OCI-LY1 (cell line): Measurements from ENCODE around the gene CD93.

ENCODE experiments used
- H2AFZ ChIP-seq: fragments of 200-600 bp; sonication (generic), shearing (Covaris generic); 2 replicates; pipeline ENCODE4 v1.6.0; 2014; ENCODE audit warnings: antibody characterized with exemption, mild to moderate bottlenecking, low read length
- H3F3A ChIP-seq: fragments of 200-600 bp; sonication (generic), shearing (Covaris generic); 2 replicates; pipeline ENCODE4 v1.6.0; 2014; ENCODE audit warnings: mild to moderate bottlenecking, antibody characterized with exemption, low read length, moderate library complexity; ENCODE audit not compliant: insufficient read depth
- H3K27ac ChIP-seq: fragments of 200-600 bp; sonication (generic); 2 replicates; pipeline ENCODE4 v1.5.1; 2014; ENCODE audit warnings: low read length, mixed run types, mild to moderate bottlenecking, low read depth; ENCODE audit not compliant: poor library complexity, severe bottlenecking
- H3K27me3 ChIP-seq: fragments of 200-600 bp; sonication (generic); 2 replicates; pipeline ENCODE4 v1.6.0; 2014; ENCODE audit warnings: antibody characterized with exemption, mild to moderate bottlenecking, low read length, moderate library complexity; ENCODE audit not compliant: insufficient read depth
- H3K36me3 ChIP-seq: fragments of 200-600 bp; sonication (generic); 2 replicates; pipeline ENCODE4 v1.6.1; 2014; ENCODE audit warnings: mild to moderate bottlenecking, antibody characterized with exemption, low read length, moderate library complexity, mixed read lengths; ENCODE audit not compliant: insufficient read depth
- H3K4me1 ChIP-seq: fragments of 200-600 bp; sonication (generic); 2 replicates; pipeline ENCODE4 v1.5.1; 2014; ENCODE audit warnings: mild to moderate bottlenecking, low read length, moderate library complexity; ENCODE audit not compliant: insufficient read depth, severe bottlenecking
- H3K4me2 ChIP-seq: fragments of 200-600 bp; sonication (generic), shearing (Covaris generic); 2 replicates; pipeline ENCODE4 v1.6.1; 2014; ENCODE audit warnings: low read length
- H3K4me3 ChIP-seq: fragments of 200-600 bp; sonication (generic); 2 replicates; pipeline ENCODE4 v1.5.1; 2014; ENCODE audit warnings: low read length, low read depth, mild to moderate bottlenecking, mixed read lengths; ENCODE audit not compliant: poor library complexity, severe bottlenecking
- H3K79me2 ChIP-seq: fragments of 200-600 bp; shearing (Covaris generic); 2 replicates; pipeline ENCODE4 v1.6.1; 2016; ENCODE audit warnings: mixed run types, low read length, mixed read lengths; ENCODE audit not compliant: insufficient read depth
- H3K9ac ChIP-seq: fragments of 200-600 bp; sonication (generic), shearing (Covaris generic); 2 replicates; pipeline ENCODE4 v1.6.1; 2014; ENCODE audit warnings: mild to moderate bottlenecking, low read length, mixed read lengths
- H3K9me2 ChIP-seq: fragments of 200-600 bp; sonication (generic), shearing (Covaris generic); 2 replicates; pipeline ENCODE4 v1.6.1; 2014; ENCODE audit warnings: low read depth, mild to moderate bottlenecking, low read length, mixed read lengths
- H3K9me3 ChIP-seq: fragments of 200-600 bp; shearing (Covaris generic); 2 replicates; pipeline ENCODE4 v1.6.1; 2014; ENCODE audit warnings: low read length, mixed read lengths
- H4K20me1 ChIP-seq: fragments of 200-600 bp; sonication (generic), shearing (Covaris generic); 2 replicates; pipeline ENCODE4 v1.6.0; 2016; ENCODE audit warnings: mild to moderate bottlenecking, low read length; ENCODE audit not compliant: insufficient read depth
- EZH2 ChIP-seq: fragments of 200-600 bp; sonication (generic), shearing (Covaris generic); IDR thresholded peaks from 2 replicates; pipeline ENCODE4 v1.8.0; 2017; ENCODE audit warnings: borderline replicate concordance, mixed run types, mild to moderate bottlenecking, antibody characterized with exemption, low read length, moderate library complexity, mixed read lengths
- TF ChIP-seq, protein P1 (sequence below): fragments of 200-600 bp; sonication (generic), shearing (Covaris generic); IDR thresholded peaks from 2 replicates; pipeline ENCODE4 v1.5.1; 2017; ENCODE audit warnings: mild to moderate bottlenecking, antibody characterized with exemption, low read length, moderate library complexity, mixed read lengths

Gene CD93

DNA sequence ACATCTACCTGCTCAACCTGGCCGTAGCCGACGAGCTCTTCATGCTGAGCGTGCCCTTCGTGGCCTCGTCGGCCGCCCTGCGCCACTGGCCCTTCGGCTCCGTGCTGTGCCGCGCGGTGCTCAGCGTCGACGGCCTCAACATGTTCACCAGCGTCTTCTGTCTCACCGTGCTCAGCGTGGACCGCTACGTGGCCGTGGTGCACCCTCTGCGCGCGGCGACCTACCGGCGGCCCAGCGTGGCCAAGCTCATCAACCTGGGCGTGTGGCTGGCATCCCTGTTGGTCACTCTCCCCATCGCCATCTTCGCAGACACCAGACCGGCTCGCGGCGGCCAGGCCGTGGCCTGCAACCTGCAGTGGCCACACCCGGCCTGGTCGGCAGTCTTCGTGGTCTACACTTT is 50.4 kb downstream of the CD93 start:
- Histone ChIP-seq H3K36me3 (no peaks in the 10 kb centered on the region), H3K4me3 (no peak overlapping the region), H3K27ac (no peak overlapping the region), H3K27me3 (no peaks in the 10 kb centered on the region; the same call in 1 of the 2 replicates), H3K4me1 (no peaks in the 10 kb centered on the region), H3F3A (no peaks in the 10 kb centered on the region), H2AFZ (no peak overlapping the region), H3K9ac (no peak overlapping the region), H3K9me2 (no peaks in the 10 kb centered on the region), H4K20me1 (no peaks in the 10 kb centered on the region), H3K4me2 (no peak overlapping the region), H3K79me2 (no peaks in the 10 kb centered on the region), H3K9me3 (no peaks in the 10 kb centered on the region)
- TF ChIP-seq, protein P1, sequence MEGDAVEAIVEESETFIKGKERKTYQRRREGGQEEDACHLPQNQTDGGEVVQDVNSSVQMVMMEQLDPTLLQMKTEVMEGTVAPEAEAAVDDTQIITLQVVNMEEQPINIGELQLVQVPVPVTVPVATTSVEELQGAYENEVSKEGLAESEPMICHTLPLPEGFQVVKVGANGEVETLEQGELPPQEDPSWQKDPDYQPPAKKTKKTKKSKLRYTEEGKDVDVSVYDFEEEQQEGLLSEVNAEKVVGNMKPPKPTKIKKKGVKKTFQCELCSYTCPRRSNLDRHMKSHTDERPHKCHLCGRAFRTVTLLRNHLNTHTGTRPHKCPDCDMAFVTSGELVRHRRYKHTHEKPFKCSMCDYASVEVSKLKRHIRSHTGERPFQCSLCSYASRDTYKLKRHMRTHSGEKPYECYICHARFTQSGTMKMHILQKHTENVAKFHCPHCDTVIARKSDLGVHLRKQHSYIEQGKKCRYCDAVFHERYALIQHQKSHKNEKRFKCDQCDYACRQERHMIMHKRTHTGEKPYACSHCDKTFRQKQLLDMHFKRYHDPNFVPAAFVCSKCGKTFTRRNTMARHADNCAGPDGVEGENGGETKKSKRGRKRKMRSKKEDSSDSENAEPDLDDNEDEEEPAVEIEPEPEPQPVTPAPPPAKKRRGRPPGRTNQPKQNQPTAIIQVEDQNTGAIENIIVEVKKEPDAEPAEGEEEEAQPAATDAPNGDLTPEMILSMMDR = no peak
- no peak for TF ChIP-seq EZH2

DNA sequence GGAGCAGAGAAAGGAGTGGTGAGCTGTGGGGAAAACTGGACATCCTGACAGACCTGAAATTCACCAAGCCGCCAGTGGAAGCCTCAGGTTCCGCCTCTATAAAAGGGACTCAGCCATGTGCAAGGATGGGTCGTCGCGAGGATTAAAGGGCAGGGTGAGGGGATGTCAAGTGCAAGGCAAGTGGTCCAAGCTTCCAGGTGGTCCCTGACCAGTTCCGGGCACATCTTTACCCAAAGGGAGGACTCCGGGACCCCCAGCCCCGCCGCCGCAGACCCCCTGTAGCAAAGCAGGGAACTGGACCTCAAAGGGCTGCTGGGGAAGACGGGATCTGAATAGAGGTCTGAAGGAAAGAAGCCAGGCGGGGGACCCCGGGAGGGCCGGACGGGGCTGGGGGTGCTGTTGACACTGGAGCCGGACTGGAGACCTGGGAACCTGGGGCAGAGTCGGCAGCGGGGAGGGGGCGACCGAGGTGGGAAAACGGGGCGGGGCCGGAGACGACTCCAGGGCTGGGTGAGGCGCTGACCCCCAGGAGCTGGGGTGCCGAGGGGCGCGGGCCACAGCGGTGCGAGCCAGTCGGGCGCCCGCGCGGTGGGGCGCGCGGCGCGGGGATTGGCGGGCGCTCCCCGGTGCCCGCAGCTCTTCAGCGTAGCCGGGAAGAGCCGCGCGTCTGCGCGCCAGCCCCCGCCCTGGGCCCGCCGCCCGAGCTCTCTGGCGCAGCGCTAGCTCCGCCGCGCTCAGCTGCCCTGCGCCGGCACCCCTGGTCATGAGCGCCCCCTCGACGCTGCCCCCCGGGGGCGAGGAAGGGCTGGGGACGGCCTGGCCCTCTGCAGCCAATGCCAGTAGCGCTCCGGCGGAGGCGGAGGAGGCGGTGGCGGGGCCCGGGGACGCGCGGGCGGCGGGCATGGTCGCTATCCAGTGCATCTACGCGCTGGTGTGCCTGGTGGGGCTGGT is 51.1 kb downstream of the CD93 start, which contains the start of gene SSTR4:
Gene SSTR4, plus strand, starts transcription at position 592 of the 951 bp plus-strand sequence. Its CDS starts 172 bp downstream, at position 764.
- H3K27me3 ChIP-seq = no peaks in the 10 kb centered on the region; the same call in 1 of the 2 replicates
- H3K79me2 ChIP-seq = no peaks in the 10 kb centered on the region
- H4K20me1 ChIP-seq = no peaks in the 10 kb centered on the region
- no peak within 1 kb of the TSS for H3K27ac ChIP-seq
- no peak within 1 kb of the TSS for H3K4me2 ChIP-seq
- no peak within 1 kb of the TSS for H3K9ac ChIP-seq
- no peaks in the 10 kb centered on the region for H3K9me3 ChIP-seq
- no peaks in the 10 kb centered on the region for H3K4me1 ChIP-seq
- no peaks in the 10 kb centered on the region for H3K36me3 ChIP-seq
- H2AFZ ChIP-seq = no peak within 1 kb of the TSS
- no peak within 1 kb of the TSS for H3K4me3 ChIP-seq
- H3K9me2 ChIP-seq = no peaks in the 10 kb centered on the region
- H3F3A ChIP-seq = no peaks in the 10 kb centered on the region
- TF ChIP-seq, protein P1 = no peak
- no peak for TF ChIP-seq EZH2

DNA sequence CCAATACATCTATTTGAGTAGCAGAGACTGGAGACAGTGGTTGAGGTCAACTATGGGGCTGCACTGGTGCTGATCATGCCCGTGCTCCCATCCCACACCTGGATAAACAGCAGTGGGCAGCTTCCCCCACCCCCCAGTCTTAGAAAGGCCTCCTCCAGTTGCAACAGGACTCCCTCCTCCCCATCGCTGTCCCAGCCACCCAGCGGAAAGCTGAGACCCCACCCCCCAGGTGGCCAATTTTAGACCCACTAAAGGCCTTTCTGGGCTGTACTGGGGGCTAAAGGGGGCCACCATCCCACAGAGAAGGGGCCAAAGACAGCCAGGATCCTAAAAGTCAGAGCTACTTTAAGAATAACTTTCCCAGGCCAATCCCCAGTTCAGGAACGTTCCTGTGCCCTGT is 52.2 kb downstream of the CD93 start:
- no peak overlapping the region for H3K27ac ChIP-seq
- H3K9me2 ChIP-seq = no peaks in the 10 kb centered on the region
- no peaks in the 10 kb centered on the region for H3K4me1 ChIP-seq
- TF ChIP-seq EZH2 = no peak
- no peaks in the 10 kb centered on the region for H3K27me3 ChIP-seq
- H3K4me2 ChIP-seq = no peak overlapping the region
- no peaks in the 10 kb centered on the region for H3K79me2 ChIP-seq
- no peaks in the 10 kb centered on the region for H3F3A ChIP-seq
- no peak overlapping the region for H3K4me3 ChIP-seq
- H3K9ac ChIP-seq = no peak overlapping the region
- H2AFZ ChIP-seq = no peak overlapping the region
- no peaks in the 10 kb centered on the region for H3K36me3 ChIP-seq
- no peaks in the 10 kb centered on the region for H4K20me1 ChIP-seq
- no peaks in the 10 kb centered on the region for H3K9me3 ChIP-seq
